Measurements from ENCODE around the gene PCDH9. TPM values are rescaled to one million over a fixed set of nuclear protein-coding genes. Genes with fewer than 3 reads are reported as not detected.

The PCDH9 gene
- total and polyA plus RNA-seq, 10 donors, result 0.24 to 8.1 (median 3.8) TPM

- Histone ChIP-seq H3K9me3 (no peaks in the 10 kb centered on the region), H3K4me3 (no peak overlapping the region), H3K27ac (no peak overlapping the region), H3K4me1 (no peaks in the 10 kb centered on the region), H3K36me3 (no peaks in the 10 kb centered on the region), H3K27me3 (replicated peaks in 1 of 7) (no peaks in the 10 kb centered on the region)
- intact Hi-C loops (cut with DNase I; ENCODE audit: low total_unique reads), result no loop called here
- 86 to 92% (median 91%) methylated on average over 3 of the region's 3 CpGs for WGBS, 5 donors
- TF ChIP-seq, protein P1, sequence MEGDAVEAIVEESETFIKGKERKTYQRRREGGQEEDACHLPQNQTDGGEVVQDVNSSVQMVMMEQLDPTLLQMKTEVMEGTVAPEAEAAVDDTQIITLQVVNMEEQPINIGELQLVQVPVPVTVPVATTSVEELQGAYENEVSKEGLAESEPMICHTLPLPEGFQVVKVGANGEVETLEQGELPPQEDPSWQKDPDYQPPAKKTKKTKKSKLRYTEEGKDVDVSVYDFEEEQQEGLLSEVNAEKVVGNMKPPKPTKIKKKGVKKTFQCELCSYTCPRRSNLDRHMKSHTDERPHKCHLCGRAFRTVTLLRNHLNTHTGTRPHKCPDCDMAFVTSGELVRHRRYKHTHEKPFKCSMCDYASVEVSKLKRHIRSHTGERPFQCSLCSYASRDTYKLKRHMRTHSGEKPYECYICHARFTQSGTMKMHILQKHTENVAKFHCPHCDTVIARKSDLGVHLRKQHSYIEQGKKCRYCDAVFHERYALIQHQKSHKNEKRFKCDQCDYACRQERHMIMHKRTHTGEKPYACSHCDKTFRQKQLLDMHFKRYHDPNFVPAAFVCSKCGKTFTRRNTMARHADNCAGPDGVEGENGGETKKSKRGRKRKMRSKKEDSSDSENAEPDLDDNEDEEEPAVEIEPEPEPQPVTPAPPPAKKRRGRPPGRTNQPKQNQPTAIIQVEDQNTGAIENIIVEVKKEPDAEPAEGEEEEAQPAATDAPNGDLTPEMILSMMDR (IDR thresholded peaks at IDR 0.05 in 8 of 11, conservative IDR thresholded peaks at IDR 0.05 in 3 of 11), result no peak
- TF ChIP-seq POLR2A (IDR thresholded peaks at IDR 0.05) (no peak), POLR2AphosphoS5 (IDR thresholded peaks at IDR 0.05) (no peak)
- DNase-seq, result no peak
These were observed 257.5 kb downstream of the PCDH9 start for GRCh38 chr13:66972659-66973058.

DNA sequence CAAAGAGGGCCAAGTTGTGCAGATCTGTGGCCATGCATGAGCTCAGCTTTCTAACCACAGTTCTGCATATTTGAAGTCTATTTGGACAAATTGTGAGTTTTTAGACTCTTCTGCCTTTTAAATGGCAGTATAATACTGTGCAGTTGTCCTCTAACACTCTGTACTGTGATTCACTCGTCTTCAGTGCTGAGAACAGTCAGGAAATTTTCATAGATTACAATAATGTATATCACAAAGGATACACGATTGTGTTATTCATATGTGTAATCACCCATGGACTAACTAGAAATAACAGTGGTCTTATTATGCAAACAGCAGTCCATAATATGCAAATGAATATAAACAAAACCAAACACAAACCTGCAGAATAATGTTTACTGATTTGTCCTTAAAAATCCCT, 259.1 kb downstream of the PCDH9 start:
- intact Hi-C loops (cut with DNase I; ENCODE audit: low total_unique reads), result no loop called here
- 78 to 85% (median 82%) methylated on average over 2 of the region's 2 CpGs for WGBS, 5 donors
- Histone ChIP-seq H3K36me3 (no peaks in the 10 kb centered on the region), H3K27ac (no peak overlapping the region), H3K9me3 (no peaks in the 10 kb centered on the region), H3K27me3 (replicated peaks in 1 of 7) (no peaks in the 10 kb centered on the region), H3K4me1 (no peaks in the 10 kb centered on the region), H3K4me3 (no peak overlapping the region)
- TF ChIP-seq, protein P1 (IDR thresholded peaks at IDR 0.05 in 8 of 11, conservative IDR thresholded peaks at IDR 0.05 in 3 of 11), result no peak
- TF ChIP-seq POLR2A (IDR thresholded peaks at IDR 0.05), result no peak
- DNase-seq, result no peak

- Histone ChIP-seq H3K27me3 (replicated peaks in 1 of 7) (no peaks in the 10 kb centered on the region), H3K9me3 (no peaks in the 10 kb centered on the region), H3K4me3 (no peak overlapping the region), H3K36me3 (no peaks in the 10 kb centered on the region), H3K4me1 (no peaks in the 10 kb centered on the region), H3K27ac (no peak overlapping the region)
- intact Hi-C loops (cut with DNase I; ENCODE audit: low total_unique reads), result no loop called here
- no peak for TF ChIP-seq POLR2AphosphoS5 (IDR thresholded peaks at IDR 0.05)
- TF ChIP-seq POLR2A (IDR thresholded peaks at IDR 0.05), result no peak
- WGBS, 5 donors, result 63 to 82% (median 69%) methylated on average over 1 of the region's 1 CpG
- DNase-seq, result no peak
These were observed 260.8 kb downstream of the PCDH9 start for GRCh38 chr13:66969291-66969690.

GRCh38 chr13:66967811-66968597, 262.1 kb downstream of the PCDH9 start:
- H3K9me3 ChIP-seq, result no peaks in the 10 kb centered on the region
- H3K4me3 ChIP-seq, result no peak overlapping the region
- DNase-seq, result no peak
- WGBS, 5 donors, result 86 to 90% (median 88%) methylated on average over 3 of the region's 3 CpGs
- no peaks in the 10 kb centered on the region for H3K27me3 ChIP-seq (replicated peaks in 1 of 7)
- no peak for TF ChIP-seq POLR2A (IDR thresholded peaks at IDR 0.05)
- H3K36me3 ChIP-seq, result no peaks in the 10 kb centered on the region
- intact Hi-C loops (cut with DNase I; ENCODE audit: low total_unique reads), result no loop called here
- H3K4me1 ChIP-seq, result no peaks in the 10 kb centered on the region
- H3K27ac ChIP-seq, result no peak overlapping the region

GRCh38 chr13:66965181-66965580, 265.0 kb downstream of the PCDH9 start:
- H3K4me1 ChIP-seq, result no peaks in the 10 kb centered on the region
- intact Hi-C loops (cut with DNase I; ENCODE audit: low total_unique reads), result no loop called here
- DNase-seq, result no peak
- no peak overlapping the region for H3K4me3 ChIP-seq
- no peaks in the 10 kb centered on the region for H3K27me3 ChIP-seq (replicated peaks in 1 of 7)
- no peaks in the 10 kb centered on the region for H3K36me3 ChIP-seq
- no peaks in the 10 kb centered on the region for H3K9me3 ChIP-seq
- 67 to 78% (median 69%) methylated on average over 1 of the region's 1 CpG for WGBS, 5 donors
- TF ChIP-seq POLR2A (IDR thresholded peaks at IDR 0.05) (no peak), POLR2AphosphoS5 (IDR thresholded peaks at IDR 0.05) (no peak)
- TF ChIP-seq, protein P1 (IDR thresholded peaks at IDR 0.05 in 8 of 11, conservative IDR thresholded peaks at IDR 0.05 in 3 of 11), result no peak
- H3K27ac ChIP-seq, result no peak overlapping the region
